HEK293 (cell line): ENCODE data around the gene GAK.
A peak's percentile ranks its signal among the peaks of the same experiment; 100 is the strongest.

Source experiments
- CTCF ChIA-PET: fragments of 350-600 bp; formaldehyde crosslinking; extraction: SDS; loops from one replicate; lab custom pipeline; 2021; ENCODE audit warnings: antibody characterized with exemption; lab: Yijun Ruan, JAX
- POLR2A ChIA-PET: fragments of 300-600 bp; formaldehyde crosslinking; extraction: SDS; loops from one replicate; lab custom pipeline; 2020; ENCODE audit warnings: antibody characterized with exemption, inconsistent platforms; lab: Yijun Ruan, JAX
- H3K27ac ChIP-seq: fragments of 200-500 bp; sonication (Bioruptor generic); 2 replicates; pipeline ENCODE4 v1.5.1; 2014; ENCODE audit warnings: low read depth, low read length, control low read depth, inconsistent platforms; ENCODE audit errors: extremely low read depth
- H3K36me3 ChIP-seq, 2 experiments: fragments of 200-500 bp in 1 of 2; sonication (Bioruptor generic) in 1 of 2; 1 replicate in 1 of 2; 2 replicates in 1 of 2; pipeline ENCODE4 v1.5.1; 2014 to 2017; ENCODE audit warnings: inconsistent platforms in 2 of 2, low read length in 2 of 2; ENCODE audit not compliant: control insufficient read depth in 2 of 2, insufficient read depth in 1 of 2
- H3K4me1 ChIP-seq: fragments of 200-500 bp; sonication (Bioruptor generic); 2 replicates; pipeline ENCODE4 v1.5.1; 2014; ENCODE audit warnings: mild to moderate bottlenecking, low read length, inconsistent platforms; ENCODE audit not compliant: control insufficient read depth, insufficient read depth
- H3K4me3 ChIP-seq: 2 replicates; pipeline ENCODE4 v1.5.1; 2011; ENCODE audit warnings: low read depth, mild to moderate bottlenecking, control low read depth, low read length, moderate library complexity
- H3K9me3 ChIP-seq: fragments of 200-500 bp; sonication (Bioruptor generic); 2 replicates; pipeline ENCODE4 v1.5.1; 2014; ENCODE audit warnings: low read depth, low read length, inconsistent platforms; ENCODE audit not compliant: control insufficient read depth, insufficient read depth
- GLIS2 ChIP-seq: fragments of 450-650 bp; formaldehyde crosslinking; IDR thresholded peaks from 2 replicates; pipeline ENCODE4 v1.5.1; 2016; ENCODE audit warnings: missing biosample characterization, missing genetic modification characterization
- KLF1 ChIP-seq: fragments of 450-650 bp; formaldehyde crosslinking; IDR thresholded peaks from 2 replicates; pipeline ENCODE4 v1.5.1; 2016; ENCODE audit warnings: missing biosample characterization, missing genetic modification characterization
- KLF9 ChIP-seq: fragments of 450-650 bp; formaldehyde crosslinking; IDR thresholded peaks from 2 replicates; pipeline ENCODE4 v1.5.1; 2016; ENCODE audit warnings: missing biosample characterization, missing genetic modification characterization, low read depth
- ZNF146 ChIP-seq: fragments of 450-650 bp; formaldehyde crosslinking; IDR thresholded peaks from 2 replicates; pipeline ENCODE4 v1.5.1; 2016; ENCODE audit warnings: missing biosample characterization, missing genetic modification characterization
- ZNF221 ChIP-seq: fragments of 450-650 bp; formaldehyde crosslinking; IDR thresholded peaks from 2 replicates; pipeline ENCODE4 v1.5.1; 2017; ENCODE audit warnings: missing biosample characterization, missing genetic modification characterization, borderline replicate concordance
- ZNF596 ChIP-seq: fragments of 450-650 bp; IDR thresholded peaks from 2 replicates; pipeline ENCODE4 v1.5.0; 2018; ENCODE audit warnings: missing biosample characterization, mild to moderate bottlenecking, missing genetic modification characterization, moderate library complexity
- ZNF677 ChIP-seq: fragments of 450-650 bp; IDR thresholded peaks from 2 replicates; pipeline ENCODE4 v1.5.0; 2018; ENCODE audit warnings: missing biosample characterization, mild to moderate bottlenecking, missing genetic modification characterization, moderate library complexity
- TF ChIP-seq, protein P1 (sequence below): fragments of 450-650 bp; formaldehyde crosslinking; IDR thresholded peaks from 2 replicates; pipeline ENCODE4 v1.5.1; 2016; ENCODE audit warnings: missing biosample characterization, missing genetic modification characterization
- TF ChIP-seq, protein P2 (sequence below): fragments of 450-650 bp; formaldehyde crosslinking; conservative IDR thresholded peaks from 2 replicates; pipeline ENCODE4 v1.5.1; 2016; ENCODE audit warnings: low read depth, missing biosample characterization, missing genetic modification characterization

GAK gene

DNA sequence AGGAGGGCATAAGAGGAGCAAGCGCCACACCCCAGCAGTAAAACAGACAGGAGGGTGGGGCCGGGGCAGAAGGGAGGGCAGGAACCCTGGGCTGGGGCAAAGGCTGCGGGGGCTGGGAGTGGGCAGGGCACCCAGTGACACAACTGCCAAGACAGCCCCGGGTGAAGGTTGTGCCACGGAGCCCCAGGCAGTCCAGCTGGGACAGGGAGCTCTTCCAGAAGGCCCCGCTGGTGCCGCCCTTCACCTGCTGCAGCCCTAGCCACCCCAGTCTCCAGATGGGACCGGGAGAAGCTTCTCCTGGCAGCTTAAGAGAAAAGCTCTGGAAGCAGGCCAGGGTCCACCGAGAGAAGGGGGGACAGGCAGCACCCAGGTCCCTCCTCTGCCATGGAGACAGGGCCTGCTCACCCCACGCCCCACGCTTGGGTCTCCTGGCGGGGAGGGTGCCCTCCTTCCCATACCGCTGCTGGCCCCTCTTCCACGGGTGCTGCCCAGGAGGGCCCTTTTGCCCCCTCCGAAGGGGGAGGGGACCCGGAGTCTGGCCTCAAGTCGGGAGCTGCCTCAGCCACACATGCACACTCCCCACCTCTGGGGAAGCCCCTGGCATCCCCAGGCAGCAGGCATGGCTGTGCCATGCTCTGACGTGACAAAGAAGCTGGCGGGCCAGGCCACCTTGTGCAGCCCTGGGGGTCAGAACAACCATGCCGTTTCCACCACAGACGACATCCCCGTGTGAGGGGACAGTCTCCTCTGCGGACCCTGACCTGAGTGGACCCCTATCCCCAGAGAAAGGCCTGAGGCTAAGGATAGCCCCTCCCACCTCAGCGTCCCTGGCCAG, 39.8 kb upstream of the GAK start:
- no peak overlapping the region for H3K4me3 ChIP-seq
- peaks cover 0 to under 1% of the 10 kb centered on the region in 2 experiments; a peak in 1 of 3 replicates for H3K36me3 ChIP-seq
- no peaks in the 10 kb centered on the region for H3K9me3 ChIP-seq
- ChIA-PET CTCF (no interaction called here), POLR2A (no interaction called here)
- H3K4me1 ChIP-seq, result no peaks in the 10 kb centered on the region
- TF ChIP-seq KLF1, result peak; percentile 92
- TF ChIP-seq GLIS2 (tag by site-specific recombination), result peak; percentile 30; the same call in 1 of the 2 replicates
- no peak for TF ChIP-seq ZNF221 (tag by site-specific recombination)
- TF ChIP-seq, protein P1, sequence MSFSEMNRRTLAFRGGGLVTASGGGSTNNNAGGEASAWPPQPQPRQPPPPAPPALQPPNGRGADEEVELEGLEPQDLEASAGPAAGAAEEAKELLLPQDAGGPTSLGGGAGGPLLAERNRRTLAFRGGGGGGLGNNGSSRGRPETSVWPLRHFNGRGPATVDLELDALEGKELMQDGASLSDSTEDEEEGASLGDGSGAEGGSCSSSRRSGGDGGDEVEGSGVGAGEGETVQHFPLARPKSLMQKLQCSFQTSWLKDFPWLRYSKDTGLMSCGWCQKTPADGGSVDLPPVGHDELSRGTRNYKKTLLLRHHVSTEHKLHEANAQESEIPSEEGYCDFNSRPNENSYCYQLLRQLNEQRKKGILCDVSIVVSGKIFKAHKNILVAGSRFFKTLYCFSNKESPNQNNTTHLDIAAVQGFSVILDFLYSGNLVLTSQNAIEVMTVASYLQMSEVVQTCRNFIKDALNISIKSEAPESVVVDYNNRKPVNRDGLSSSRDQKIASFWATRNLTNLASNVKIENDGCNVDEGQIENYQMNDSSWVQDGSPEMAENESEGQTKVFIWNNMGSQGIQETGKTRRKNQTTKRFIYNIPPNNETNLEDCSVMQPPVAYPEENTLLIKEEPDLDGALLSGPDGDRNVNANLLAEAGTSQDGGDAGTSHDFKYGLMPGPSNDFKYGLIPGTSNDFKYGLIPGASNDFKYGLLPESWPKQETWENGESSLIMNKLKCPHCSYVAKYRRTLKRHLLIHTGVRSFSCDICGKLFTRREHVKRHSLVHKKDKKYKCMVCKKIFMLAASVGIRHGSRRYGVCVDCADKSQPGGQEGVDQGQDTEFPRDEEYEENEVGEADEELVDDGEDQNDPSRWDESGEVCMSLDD, result no peak
- no peak overlapping the region for H3K27ac ChIP-seq

DNA sequence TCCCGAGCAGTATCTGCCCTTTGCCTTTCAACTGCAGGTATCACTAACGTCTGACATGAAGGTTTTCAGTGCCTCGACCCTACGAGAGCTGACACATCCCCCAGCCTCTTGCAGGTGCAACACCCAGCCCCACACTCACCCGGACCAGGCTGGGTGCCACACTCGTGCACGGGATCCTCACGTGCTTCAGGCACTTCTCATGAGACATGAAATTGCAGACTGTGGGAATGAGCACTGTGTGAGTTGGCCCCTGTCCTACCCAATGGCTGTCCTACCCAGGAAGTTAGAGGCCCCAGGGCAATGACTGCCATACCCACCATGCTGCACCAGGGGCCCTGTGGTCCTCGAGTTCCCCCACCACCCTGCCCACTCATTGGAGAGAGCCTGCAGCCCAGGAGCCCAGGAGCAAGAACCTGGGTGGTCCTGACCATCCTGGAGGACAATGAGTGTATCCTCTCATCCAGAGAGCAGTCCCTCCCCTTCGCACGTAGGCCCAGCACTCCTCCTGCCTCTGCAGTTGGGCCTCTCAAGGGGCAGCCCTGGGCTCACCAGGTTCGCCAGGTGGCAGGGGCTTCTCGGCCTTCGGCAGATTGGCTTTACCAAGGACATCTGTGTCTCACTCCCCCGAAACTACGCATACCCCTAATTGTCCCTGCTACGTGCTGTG, 38.9 kb upstream of the GAK start:
- H3K36me3 ChIP-seq, result peaks cover 0 to 10% of the 10 kb centered on the region in 2 experiments; a peak in 1 of 3 replicates
- H3K4me3 ChIP-seq, result no peak overlapping the region
- POLR2A ChIA-PET, result no interaction called here
- CTCF ChIA-PET, result no interaction called here
- H3K9me3 ChIP-seq, result no peaks in the 10 kb centered on the region
- H3K27ac ChIP-seq, result no peak overlapping the region
- TF ChIP-seq, protein P2, sequence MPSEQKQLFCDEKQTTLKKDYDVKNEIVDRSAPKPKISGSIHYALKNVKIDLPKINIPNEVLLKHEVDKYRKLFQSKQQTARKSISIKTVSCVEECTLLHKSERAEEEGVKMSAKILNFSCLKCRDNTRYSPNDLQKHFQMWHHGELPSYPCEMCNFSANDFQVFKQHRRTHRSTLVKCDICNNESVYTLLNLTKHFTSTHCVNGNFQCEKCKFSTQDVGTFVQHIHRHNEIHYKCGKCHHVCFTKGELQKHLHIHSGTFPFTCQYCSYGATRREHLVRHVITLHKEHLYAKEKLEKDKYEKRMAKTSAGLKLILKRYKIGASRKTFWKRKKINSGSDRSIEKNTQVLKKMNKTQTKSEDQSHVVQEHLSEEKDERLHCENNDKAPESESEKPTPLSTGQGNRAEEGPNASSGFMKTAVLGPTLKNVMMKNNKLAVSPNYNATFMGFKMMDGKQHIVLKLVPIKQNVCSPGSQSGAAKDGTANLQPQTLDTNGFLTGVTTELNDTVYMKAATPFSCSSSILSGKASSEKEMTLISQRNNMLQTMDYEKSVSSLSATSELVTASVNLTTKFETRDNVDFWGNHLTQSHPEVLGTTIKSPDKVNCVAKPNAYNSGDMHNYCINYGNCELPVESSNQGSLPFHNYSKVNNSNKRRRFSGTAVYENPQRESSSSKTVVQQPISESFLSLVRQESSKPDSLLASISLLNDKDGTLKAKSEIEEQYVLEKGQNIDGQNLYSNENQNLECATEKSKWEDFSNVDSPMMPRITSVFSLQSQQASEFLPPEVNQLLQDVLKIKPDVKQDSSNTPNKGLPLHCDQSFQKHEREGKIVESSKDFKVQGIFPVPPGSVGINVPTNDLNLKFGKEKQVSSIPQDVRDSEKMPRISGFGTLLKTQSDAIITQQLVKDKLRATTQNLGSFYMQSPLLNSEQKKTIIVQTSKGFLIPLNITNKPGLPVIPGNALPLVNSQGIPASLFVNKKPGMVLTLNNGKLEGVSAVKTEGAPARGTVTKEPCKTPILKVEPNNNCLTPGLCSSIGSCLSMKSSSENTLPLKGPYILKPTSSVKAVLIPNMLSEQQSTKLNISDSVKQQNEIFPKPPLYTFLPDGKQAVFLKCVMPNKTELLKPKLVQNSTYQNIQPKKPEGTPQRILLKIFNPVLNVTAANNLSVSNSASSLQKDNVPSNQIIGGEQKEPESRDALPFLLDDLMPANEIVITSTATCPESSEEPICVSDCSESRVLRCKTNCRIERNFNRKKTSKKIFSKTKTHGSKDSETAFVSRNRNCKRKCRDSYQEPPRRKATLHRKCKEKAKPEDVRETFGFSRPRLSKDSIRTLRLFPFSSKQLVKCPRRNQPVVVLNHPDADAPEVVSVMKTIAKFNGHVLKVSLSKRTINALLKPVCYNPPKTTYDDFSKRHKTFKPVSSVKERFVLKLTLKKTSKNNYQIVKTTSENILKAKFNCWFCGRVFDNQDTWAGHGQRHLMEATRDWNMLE, result no peak
- TF ChIP-seq ZNF677 (tag by site-specific recombination), result no peak
- H3K4me1 ChIP-seq, result no peaks in the 10 kb centered on the region

DNA sequence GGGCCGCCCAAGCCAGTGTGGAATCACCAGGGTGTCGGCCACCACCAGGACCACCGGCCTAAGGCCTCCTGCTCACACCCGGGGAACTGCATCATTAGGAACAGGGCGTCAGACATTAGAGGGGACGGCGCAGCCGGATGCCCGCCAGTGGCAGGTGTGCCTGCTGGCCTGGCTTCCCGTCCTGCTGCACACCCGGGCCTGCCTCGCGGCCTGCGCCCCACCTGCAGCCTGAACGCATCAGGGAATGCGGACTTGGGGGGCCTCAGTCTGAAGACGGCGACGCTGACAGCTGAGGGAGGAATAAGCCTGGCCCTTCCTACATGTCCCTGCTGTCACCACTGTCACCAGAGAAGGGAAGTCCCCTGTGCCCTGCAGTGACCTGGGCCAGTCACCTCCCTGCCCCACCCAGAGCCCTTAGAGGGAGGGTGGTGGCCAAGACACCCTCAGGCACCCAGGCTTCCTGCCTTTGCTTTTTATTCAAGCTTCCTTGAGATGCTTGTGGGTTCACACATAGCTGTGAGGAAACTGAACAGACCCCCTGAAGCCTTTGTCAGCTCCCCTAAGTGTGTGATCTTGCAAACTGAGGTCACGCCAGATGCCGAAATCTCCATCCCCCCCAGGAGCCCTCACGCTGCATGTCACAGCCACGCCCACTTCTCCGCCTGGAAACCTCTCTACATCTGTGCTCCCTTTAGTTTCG, 38.1 kb upstream of the GAK start:
- Histone ChIP-seq H3K4me1 (no peaks in the 10 kb centered on the region), H3K27ac (no peak overlapping the region), H3K9me3 (no peaks in the 10 kb centered on the region), H3K4me3 (no peak overlapping the region), H3K36me3 (peaks cover 0 to 17% of the 10 kb centered on the region in 2 experiments; a peak in 1 of 3 replicates)
- TF ChIP-seq KLF1 (peak; percentile 52; the same call in 1 of the 2 replicates), ZNF146 (tag by site-specific recombination) (no peak), ZNF596 (tag by site-specific recombination) (no peak), KLF9 (peak; percentile 28; the same call in 1 of the 2 replicates)
- CTCF ChIA-PET, result no interaction called here
- POLR2A ChIA-PET, result no interaction called here
